Thyroid gland (tissue), 4 donors: ENCODE measurements around the gene CNBD2. TPM values are rescaled to one million over a fixed set of nuclear protein-coding genes. Genes with fewer than 3 reads are reported as not detected.

Experiments
- DNase-seq, 2 donors: peaks; one replicate each; pipeline ENCODE4 v3.0.0-alpha.2; 2019
- H3K27ac ChIP-seq, 3 donors: fragments of 200-600 bp; sonication (generic); 1 replicate in 2 of 3; 2 replicates in 1 of 3; pipeline ENCODE4 v1.5.1; 2016 to 2019; ENCODE audit warnings: mild to moderate bottlenecking in 1 of 3, moderate library complexity in 1 of 3
- H3K27me3 ChIP-seq: fragments of 200-600 bp; sonication (generic); one replicate; pipeline ENCODE4 v1.5.1; 2019
- H3K36me3 ChIP-seq, 2 donors: fragments of 200-600 bp; sonication (generic); one replicate each; pipeline ENCODE4 v1.5.1; 2016 to 2019
- H3K4me1 ChIP-seq, 2 donors: fragments of 200-600 bp; sonication (generic); one replicate each; pipeline ENCODE4 v1.5.1; 2017 to 2019
- H3K4me3 ChIP-seq, 3 donors: fragments of 200-600 bp; sonication (generic); replicated peaks in 1 of 3; 1 replicate in 2 of 3; 2 replicates in 1 of 3; pipeline ENCODE4 v1.5.1; 2016; ENCODE audit warnings: mild to moderate bottlenecking in 1 of 3
- H3K9me3 ChIP-seq: fragments of 200-600 bp; sonication (generic); one replicate; pipeline ENCODE4 v1.5.1; 2017
- CTCF ChIP-seq, 6 experiments: fragments of 200-600 bp in 3 of 6; fragments of 450-650 bp in 3 of 6; sonication (generic) in 3 of 6; IDR thresholded peaks; one replicate each; pipeline ENCODE4 v1.5.1; 2016 to 2019; ENCODE audit warnings: antibody characterized with exemption in 6 of 6, mild to moderate bottlenecking in 2 of 6, inconsistent platforms in 1 of 6, moderate library complexity in 1 of 6
- POLR2A ChIP-seq, 2 donors: fragments of 450-650 bp; IDR thresholded peaks; one replicate each; pipeline ENCODE4 v1.6.1; 2017; ENCODE audit warnings: antibody characterized with exemption in 2 of 2, mild to moderate bottlenecking in 2 of 2, moderate library complexity in 1 of 2
- WGBS, 2 donors: methylation state at CpG; one replicate each; pipeline ENCODE4 v1.1.5; 2017; 5-methylcytosine and 5-hydroxymethylcytosine counted together
- intact Hi-C: fragments of 100-400 bp; cut with DNase I; formaldehyde crosslinking; loops from one replicate; pipeline ENCODE4 v1.15.1; 2023
- total RNA-seq, 4 donors: library from RNA; depleted of rRNA; stranded (reverse); fragments of >200 nt; gene quantifications; one replicate each; pipeline ENCODE4 v1.2.3, GENCODE V29; 2016

CNBD2 gene
- total RNA-seq, result 1 to 10 TPM; 3.0 to 4.5 (median 3.8) TPM

DNA sequence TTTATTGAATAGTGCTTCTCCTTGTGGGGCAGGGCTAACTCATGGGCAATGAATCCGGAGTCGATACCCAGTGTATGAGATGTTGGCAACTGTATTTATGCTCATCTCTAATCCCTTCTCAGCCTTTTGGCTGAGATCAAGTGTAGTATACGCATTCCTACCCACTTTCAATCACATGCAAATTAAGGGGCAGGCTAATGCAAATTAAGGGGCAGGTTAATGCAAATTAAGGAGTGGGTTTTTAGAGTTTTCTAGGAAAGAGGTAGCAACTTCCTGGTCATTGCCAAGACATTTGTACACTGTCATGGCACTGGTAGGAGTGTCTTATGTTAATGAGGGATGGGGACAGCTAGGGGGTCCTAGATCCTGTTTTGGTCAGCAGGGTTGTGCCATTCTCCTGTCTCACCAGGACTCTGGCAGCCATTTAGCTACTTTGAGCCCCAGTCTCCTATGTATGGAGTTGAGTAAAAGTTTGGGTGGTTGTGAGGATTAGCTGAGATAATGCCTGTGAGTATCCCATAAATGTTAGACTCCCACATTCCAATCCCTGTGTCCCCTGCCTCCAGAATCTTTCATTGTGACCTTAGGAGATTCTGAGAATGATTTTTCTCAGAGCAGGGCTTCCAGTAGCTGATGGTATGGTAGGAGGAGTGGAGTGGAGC, at the start of gene CNBD2:
TSS of gene CNBD2 (plus strand) at position 612 of the 662 bp plus-strand sequence. CDS start 173 bp downstream, outside the sequence.
- H3K27ac ChIP-seq, result no peak within 1 kb of the TSS
- no peak for TF ChIP-seq CTCF (IDR thresholded peaks at IDR 0.05)
- no peak for TF ChIP-seq POLR2A (IDR thresholded peaks at IDR 0.05)
- no peaks in the 10 kb centered on the region for H3K9me3 ChIP-seq
- no peaks in the 10 kb centered on the region for H3K4me1 ChIP-seq
- WGBS, 2 donors, result 92 to 94% methylated on average over 3 of the region's 3 CpGs
- no peak within 1 kb of the TSS for H3K4me3 ChIP-seq
- no peak for DNase-seq
- no peaks in the 10 kb centered on the region for H3K27me3 ChIP-seq
- intact Hi-C loops, result no loop called here
- no peaks in the 10 kb centered on the region for H3K36me3 ChIP-seq

DNA sequence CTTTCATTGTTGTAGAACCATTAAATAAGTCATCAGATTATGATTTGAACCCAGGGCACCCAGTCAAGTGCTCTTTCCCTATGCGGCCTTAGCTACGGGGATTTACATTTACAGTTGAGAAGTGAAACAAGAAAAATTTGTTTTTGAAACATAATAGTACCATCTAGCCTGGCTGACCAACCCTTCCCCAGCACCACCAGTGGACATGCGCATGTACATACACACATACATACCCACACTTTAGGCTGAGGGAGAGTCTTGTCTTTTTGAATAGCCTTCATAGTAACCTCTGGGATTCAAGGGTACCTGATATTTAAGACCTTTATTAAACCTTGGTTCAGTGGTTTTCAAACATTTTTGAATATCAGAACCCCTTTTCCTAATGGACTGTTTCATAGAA, 47.9 kb upstream of the CNBD2 start:
- WGBS, 2 donors, result 97% methylated on average over 3 of the region's 3 CpGs
- Histone ChIP-seq H3K36me3 (peaks cover 3 to 8% of the 10 kb centered on the region in 2 donors), H3K4me1 (no peaks in the 10 kb centered on the region), H3K4me3 (no peak overlapping the region), H3K9me3 (no peaks in the 10 kb centered on the region), H3K27ac (no peak overlapping the region), H3K27me3 (no peaks in the 10 kb centered on the region)
- intact Hi-C loops, result no loop called here
- DNase-seq, result no peak
- TF ChIP-seq POLR2A (IDR thresholded peaks at IDR 0.05), result no peak
- TF ChIP-seq CTCF (IDR thresholded peaks at IDR 0.05), result no peak

- Histone ChIP-seq H3K36me3 (peaks cover 7 to 20% of the 10 kb centered on the region in 2 donors), H3K4me3 (no peak overlapping the region), H3K9me3 (no peaks in the 10 kb centered on the region), H3K4me1 (no peaks in the 10 kb centered on the region), H3K27me3 (no peaks in the 10 kb centered on the region), H3K27ac (no peak overlapping the region)
- no peak for TF ChIP-seq POLR2A (IDR thresholded peaks at IDR 0.05)
- no peak for TF ChIP-seq CTCF (IDR thresholded peaks at IDR 0.05)
- no peak for DNase-seq
- intact Hi-C loops, result no loop called here
- WGBS, 2 donors, result 86 to 100% methylated on average over 2 of the region's 2 CpGs
These were observed 39.1 kb upstream of the CNBD2 start for GRCh38 chr20:35929301-35929700.

GRCh38 chr20:35934050-35934449, 34.3 kb upstream of the CNBD2 start:
- DNase-seq, result no peak
- intact Hi-C loops, result no loop called here
- Histone ChIP-seq H3K27ac (no peak overlapping the region), H3K4me3 (no peak overlapping the region), H3K4me1 (no peaks in the 10 kb centered on the region), H3K36me3 (peaks cover 9 to 12% of the 10 kb centered on the region in 2 donors), H3K27me3 (no peaks in the 10 kb centered on the region), H3K9me3 (no peaks in the 10 kb centered on the region)
- TF ChIP-seq CTCF (IDR thresholded peaks at IDR 0.05) (no peak), POLR2A (IDR thresholded peaks at IDR 0.05) (no peak)
- 93 to 94% methylated on average over 4 of the region's 4 CpGs for WGBS, 2 donors

DNA sequence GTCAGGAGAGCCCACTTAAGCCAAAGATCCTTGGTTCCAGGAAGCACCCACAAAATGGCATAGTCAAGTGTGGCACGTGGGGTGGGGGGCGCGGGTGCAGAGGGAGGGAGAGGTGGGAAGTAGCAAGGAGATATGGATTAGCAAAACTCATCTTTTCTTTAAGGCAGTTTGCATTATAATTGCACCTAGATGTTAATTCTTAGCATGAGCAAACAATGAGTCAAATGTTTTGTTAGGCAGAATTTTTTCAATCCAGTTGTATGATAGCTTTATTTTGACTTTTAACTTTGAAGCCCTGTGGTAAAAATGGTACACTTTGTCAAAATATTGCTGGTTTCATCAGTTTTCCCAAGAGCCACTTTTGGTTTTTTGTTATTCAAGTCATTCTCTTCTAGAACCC, 29.1 kb upstream of the CNBD2 start:
- 95 to 96% methylated on average over 3 of the region's 3 CpGs for WGBS, 2 donors
- Histone ChIP-seq H3K4me1 (no peaks in the 10 kb centered on the region), H3K4me3 (no peak overlapping the region), H3K27me3 (no peaks in the 10 kb centered on the region), H3K27ac (no peak overlapping the region), H3K36me3 (peaks cover 12 to 28% of the 10 kb centered on the region in 2 donors), H3K9me3 (no peaks in the 10 kb centered on the region)
- no peak for DNase-seq
- intact Hi-C loops, result no loop called here
- no peak for TF ChIP-seq CTCF (IDR thresholded peaks at IDR 0.05)
- no peak for TF ChIP-seq POLR2A (IDR thresholded peaks at IDR 0.05)
